Astrocyte of the cerebellum (primary cell): ENCODE data around the gene TPI1.

Experiments used
- DNase-seq: peaks from one replicate; pipeline ENCODE4 v3.0.0-alpha.2; 2011; ENCODE audit warnings: low read depth
- H3K4me3 ChIP-seq: 2 replicates; pipeline ENCODE4 v1.5.1; 2011; ENCODE audit warnings: mild to moderate bottlenecking, low read depth, low read length, moderate library complexity
- CTCF ChIP-seq: IDR thresholded peaks from 2 replicates; pipeline ENCODE4 v1.5.1; 2012; ENCODE audit warnings: low read length, low read depth, moderate library complexity, mild to moderate bottlenecking; ENCODE audit errors: missing control alignments
- in situ Hi-C: cut with HindIII; loops from 2 replicates; pipeline ENCODE4 v1.10.0; 2017; ENCODE audit warnings: low sequenced_read_pairs

TPI1 gene

GRCh38 chr12:6840330-6840729, 27.0 kb upstream of the TPI1 start:
- DNase-seq = no peak
- no peak for TF ChIP-seq CTCF
- H3K4me3 ChIP-seq = no peak overlapping the region
- in situ Hi-C loops = no loop called here

GRCh38 chr12:6840761-6841515, 26.4 kb upstream of the TPI1 start, which contains the start of gene GNB3:
Gene GNB3 (plus strand): TSS chr12:6840925. CDS start chr12:6841288, 363 bp downstream.
- no peak within 1 kb of the TSS for H3K4me3 ChIP-seq
- in situ Hi-C loops = no loop called here
- no peak for TF ChIP-seq CTCF
- DNase-seq = no peak

GRCh38 chr12:6842075-6842474, 25.3 kb upstream of the TPI1 start:
- H3K4me3 ChIP-seq = no peak overlapping the region
- DNase-seq = no peak
- in situ Hi-C loops = no loop called here
- no peak for TF ChIP-seq CTCF

- DNase-seq = no peak
- in situ Hi-C loops = no loop called here
- no peak overlapping the region for H3K4me3 ChIP-seq
- no peak for TF ChIP-seq CTCF
Measured at GRCh38 chr12:6843118-6843902, 24.0 kb upstream of the TPI1 start.

GRCh38 chr12:6845395-6845794, 21.9 kb upstream of the TPI1 start:
- TF ChIP-seq CTCF = no peak
- H3K4me3 ChIP-seq = no peak overlapping the region
- no peak for DNase-seq
- in situ Hi-C loops = no loop called here

- in situ Hi-C loops = no loop called here
- no peak for DNase-seq
- no peak for TF ChIP-seq CTCF
- H3K4me3 ChIP-seq = no peak overlapping the region
Measured at GRCh38 chr12:6846316-6846869, 20.9 kb upstream of the TPI1 start.
